B cell (primary cell): ENCODE measurements around the gene IGFL2. TPM values are rescaled to one million over a fixed set of nuclear protein-coding genes. Genes with fewer than 3 reads are reported as not detected.

ENCODE experiments used
- ATAC-seq: fragments of 200-7000 bp; cut with Tn5 transposase; one replicate; pipeline ENCODE4 v1.10.0; 2021; ENCODE audit warnings: low read depth, mild to moderate bottlenecking, moderate number of reproducible peaks, moderate library complexity
- CTCF ChIA-PET: fragments of 350-600 bp; sonication (Branson Sonifier 250); formaldehyde crosslinking; loops from one replicate; lab custom pipeline; 2021; ENCODE audit warnings: antibody characterized with exemption, inconsistent platforms; lab: Charles Lee
- POLR2A ChIA-PET: fragments of 350-600 bp; sonication (Branson Sonifier 250); formaldehyde crosslinking; loops from one replicate; lab custom pipeline; 2021; ENCODE audit warnings: antibody characterized with exemption; lab: Charles Lee
- DNase-seq: peaks from one replicate; pipeline ENCODE4 v3.0.0; 2013
- H2AFZ ChIP-seq: 2 replicates; pipeline ENCODE4 v1.6.1; 2012; ENCODE audit warnings: mild to moderate bottlenecking, low read depth, low read length; ENCODE audit not compliant: insufficient read depth, poor library complexity, severe bottlenecking
- H3K27ac ChIP-seq, 2 donors: 1 replicate in 1 of 2; 2 replicates in 1 of 2; pipeline ENCODE4 v1.5.1; 2012 to 2013; ENCODE audit warnings: low read length in 2 of 2, mild to moderate bottlenecking in 2 of 2, moderate library complexity in 1 of 2
- H3K27me3 ChIP-seq, 4 experiments: fragments of 200-600 bp in 1 of 4; sonication (generic) in 1 of 4; replicated peaks in 1 of 4; 1 replicate in 2 of 4; 2 replicates in 2 of 4; pipeline versions ENCODE4 v1.6.1 to v1.7.0; 2013 to 2016; ENCODE audit warnings: low read length in 3 of 4, mild to moderate bottlenecking in 2 of 4, mixed read lengths in 1 of 4, moderate library complexity in 1 of 4; ENCODE audit not compliant: insufficient read depth in 4 of 4, control insufficient read depth in 3 of 4; ENCODE audit errors: control extremely low read depth in 1 of 4
- H3K36me3 ChIP-seq, 2 experiments: replicated peaks in 1 of 2; 1 replicate in 1 of 2; 2 replicates in 1 of 2; pipeline versions ENCODE4 v1.6.1 to v1.7.1; 2013; ENCODE audit warnings: low read length in 1 of 2; ENCODE audit not compliant: insufficient read depth in 2 of 2, control insufficient read depth in 1 of 2; ENCODE audit errors: control extremely low read depth in 1 of 2, extremely low read depth in 1 of 2
- H3K4me1 ChIP-seq, 2 donors: fragments of 200-600 bp in 1 of 2; sonication (generic) in 1 of 2; 1 replicate in 1 of 2; 2 replicates in 1 of 2; pipeline versions ENCODE4 v1.5.1 to v1.6.1; 2013 to 2017; ENCODE audit warnings: low read length in 2 of 2; ENCODE audit not compliant: control insufficient read depth in 2 of 2, insufficient read depth in 2 of 2
- H3K4me2 ChIP-seq: replicated peaks from 2 replicates; pipeline ENCODE3; 2012; ENCODE audit warnings: mild to moderate bottlenecking, low read depth, low read length; ENCODE audit not compliant: poor library complexity, severe bottlenecking
- H3K4me3 ChIP-seq, 5 experiments: fragments of 200-600 bp in 1 of 5; sonication (generic) in 1 of 5; 1 replicate in 3 of 5; 2 replicates in 2 of 5; pipeline versions ENCODE4 v1.5.1 to v1.7.0; 2011 to 2016; ENCODE audit warnings: low read length in 4 of 5, mild to moderate bottlenecking in 4 of 5, low read depth in 2 of 5, control low read depth in 1 of 5, moderate library complexity in 1 of 5; ENCODE audit not compliant: insufficient read depth in 1 of 5; ENCODE audit errors: control extremely low read depth in 1 of 5, extremely low read depth in 1 of 5
- H3K79me2 ChIP-seq: fragments of 200-600 bp; sonication (generic); one replicate; pipeline ENCODE4 v1.6.0; 2016; ENCODE audit warnings: low read length; ENCODE audit not compliant: control insufficient read depth, insufficient read depth
- H3K9ac ChIP-seq: fragments of 200-600 bp; sonication (generic); 2 replicates; pipeline ENCODE4 v1.6.1; 2017; ENCODE audit warnings: mild to moderate bottlenecking, low read length, moderate library complexity
- H3K9me3 ChIP-seq, 3 donors: one replicate each; pipeline versions ENCODE4 v1.6.1 to v1.7.1; 2013; ENCODE audit warnings: low read length in 2 of 3; ENCODE audit not compliant: control insufficient read depth in 2 of 3, insufficient read depth in 1 of 3; ENCODE audit errors: control extremely low read depth in 1 of 3
- H4K20me1 ChIP-seq: 2 replicates; pipeline ENCODE4 v1.6.0; 2012; ENCODE audit warnings: mild to moderate bottlenecking, low read length; ENCODE audit not compliant: insufficient read depth, control insufficient read depth, poor library complexity, severe bottlenecking
- H3K27ac Mint-ChIP-seq: one replicate; pipeline ENCODE4 v1.8.0; 2021; ENCODE audit warnings: mixed read lengths
- H3K27me3 Mint-ChIP-seq: one replicate; pipeline ENCODE4 v1.8.0; 2021; ENCODE audit warnings: mixed read lengths
- H3K4me1 Mint-ChIP-seq: one replicate; pipeline ENCODE4 v1.8.0; 2021; ENCODE audit warnings: mixed read lengths
- H3K4me3 Mint-ChIP-seq: one replicate; pipeline ENCODE4 v1.8.0; 2021; ENCODE audit warnings: mixed read lengths
- H3K9me3 Mint-ChIP-seq: one replicate; pipeline ENCODE4 v1.8.0; 2022; ENCODE audit warnings: mixed read lengths; ENCODE audit not compliant: insufficient read depth
- CTCF ChIP-seq: fragments of 200-600 bp; IDR thresholded peaks from one replicate; pipeline ENCODE4 v1.8.0; 2022; ENCODE audit warnings: antibody characterized with exemption, mild to moderate bottlenecking
- EZH2 ChIP-seq: IDR thresholded peaks from 2 replicates; pipeline ENCODE4 v1.6.1; 2012; ENCODE audit warnings: borderline replicate concordance, low read depth, mild to moderate bottlenecking, moderate library complexity, low read length; ENCODE audit not compliant: insufficient read depth, poor library complexity, severe bottlenecking
- WGBS: methylation state at CpG from one replicate; pipeline ENCODE4 v1.1.5; 2013; ENCODE audit warnings: missing lambda C conversion rate; ENCODE audit not compliant: insufficient coverage; 5-methylcytosine and 5-hydroxymethylcytosine counted together
- intact Hi-C: fragments of 100-400 bp; cut with micrococcal nuclease; formaldehyde crosslinking; loops from one replicate; pipeline ENCODE4 v1.10.0; 2022
- polyA plus RNA-seq: library from polyadenylated mRNA; depleted of rRNA; stranded (reverse); fragments of >200 nt; gene quantifications from 2 replicates; pipeline ENCODE4 v1.2.3, GENCODE V29; 2012
- total RNA-seq, 2 donors: library from RNA; stranded (reverse); fragments of 120-200 nt in 1 of 2; gene quantifications; 1 replicate in 1 of 2; 2 replicates in 1 of 2; pipeline versions ENCODE4 v1.2.3 to v1.2.4, GENCODE V29; 2013 to 2022

IGFL2 gene
- total and polyA plus RNA-seq, 2 donors (not counting 1 experiment from before 2014, with no cell fraction given): not detected

GRCh38 chr19:46111376-46111775, 36.7 kb upstream of the IGFL2 start:
- TF ChIP-seq EZH2 (no peak), CTCF (no peak)
- H3K36me3 ChIP-seq: no peaks in the 10 kb centered on the region
- no peak overlapping the region for H3K27ac Mint-ChIP-seq
- no peaks in the 10 kb centered on the region for H4K20me1 ChIP-seq
- DNase-seq (no peak), ATAC-seq (no peak)
- POLR2A ChIA-PET: no interaction called here
- no peaks in the 10 kb centered on the region for H3K79me2 ChIP-seq
- intact Hi-C loops: no loop called here
- H3K27me3 Mint-ChIP-seq: peaks cover 34% of the 10 kb centered on the region
- H3K9me3 ChIP-seq: peaks cover 0 to 1% (median 0%) of the 10 kb centered on the region in 3 donors
- no peak overlapping the region for H2AFZ ChIP-seq
- CTCF ChIA-PET: no interaction called here
- H3K4me1 ChIP-seq: no peaks in the 10 kb centered on the region
- no peak overlapping the region for H3K27ac ChIP-seq
- no peak overlapping the region for H3K4me3 Mint-ChIP-seq
- no peak overlapping the region for H3K9ac ChIP-seq
- WGBS: 93% methylated on average over 2 of the region's 3 CpGs
- no peak overlapping the region for H3K4me3 ChIP-seq
- no peaks in the 10 kb centered on the region for H3K4me1 Mint-ChIP-seq
- H3K4me2 ChIP-seq: no peak overlapping the region
- no peaks in the 10 kb centered on the region for H3K9me3 Mint-ChIP-seq
- peaks cover 0 to 14% (median 3%) of the 10 kb centered on the region in 4 experiments for H3K27me3 ChIP-seq

- no peak overlapping the region for H3K9ac ChIP-seq
- CTCF ChIA-PET: no interaction called here
- intact Hi-C loops: no loop called here
- no peak overlapping the region for H3K27ac ChIP-seq
- peaks cover 0 to 1% (median 0%) of the 10 kb centered on the region in 3 donors for H3K9me3 ChIP-seq
- Mint-ChIP-seq H3K27ac (no peak overlapping the region), H3K4me3 (no peak overlapping the region), H3K4me1 (no peaks in the 10 kb centered on the region), H3K9me3 (no peaks in the 10 kb centered on the region), H3K27me3 (peaks cover 34% of the 10 kb centered on the region)
- TF ChIP-seq CTCF: no peak
- no peak for TF ChIP-seq EZH2
- H3K4me1 ChIP-seq: no peaks in the 10 kb centered on the region
- H3K4me3 ChIP-seq: no peak overlapping the region
- H3K27me3 ChIP-seq: peaks cover 0 to 14% (median 3%) of the 10 kb centered on the region in 4 experiments
- H3K36me3 ChIP-seq: no peaks in the 10 kb centered on the region
- no peaks in the 10 kb centered on the region for H4K20me1 ChIP-seq
- ATAC-seq (no peak), DNase-seq (no peak)
- no peaks in the 10 kb centered on the region for H3K79me2 ChIP-seq
- 69% methylated on average over 2 of the region's 2 CpGs for WGBS
- POLR2A ChIA-PET: no interaction called here
- H2AFZ ChIP-seq: no peak overlapping the region
- no peak overlapping the region for H3K4me2 ChIP-seq
Observed at GRCh38 chr19:46112527-46112926, 35.5 kb upstream of the IGFL2 start.
